ENCODE results near the gene CDH13. TPM values are rescaled to one million over a fixed set of nuclear protein-coding genes. Genes with fewer than 3 reads are reported as not detected.

Gene CDH13
- total RNA-seq, 1 donor, result 102 TPM

DNA sequence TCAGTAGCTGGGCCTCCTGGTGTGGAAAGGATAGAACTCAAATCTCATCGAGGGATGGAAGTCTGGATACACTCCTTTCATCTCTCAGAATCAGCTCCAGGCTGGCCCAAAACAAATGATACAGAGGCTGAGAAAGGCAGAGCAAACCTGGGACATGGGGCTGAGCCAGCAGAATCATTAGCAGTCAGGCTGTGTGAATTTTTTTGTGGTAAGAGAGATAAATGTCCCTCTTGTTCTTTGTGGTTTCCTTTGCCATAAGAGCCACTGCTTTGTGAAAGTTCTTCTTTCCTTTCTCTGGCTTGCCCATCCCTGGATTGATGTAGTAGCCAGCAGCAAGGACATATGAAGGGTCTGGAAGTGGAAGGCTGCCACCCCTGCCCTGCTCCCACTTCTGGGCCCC lies 146.2 kb downstream of the CDH13 start:
- H3K4me1 ChIP-seq (ENCODE audit: insufficient read depth, low read length), result no peaks in the 10 kb centered on the region
- no peaks in the 10 kb centered on the region for H3K79me2 ChIP-seq (ENCODE audit: insufficient read depth, low read length)
- no peak overlapping the region for H3K27ac ChIP-seq (ENCODE audit: low read depth, low read length)
- H3K9me3 ChIP-seq (ENCODE audit: low read depth, low read length), result no peaks in the 10 kb centered on the region
- no peak overlapping the region for H3K4me3 ChIP-seq (ENCODE audit: insufficient read depth, low read length)
- no peaks in the 10 kb centered on the region for H3K27me3 ChIP-seq (ENCODE audit: insufficient read depth, low read length)
- TF ChIP-seq, protein P1, sequence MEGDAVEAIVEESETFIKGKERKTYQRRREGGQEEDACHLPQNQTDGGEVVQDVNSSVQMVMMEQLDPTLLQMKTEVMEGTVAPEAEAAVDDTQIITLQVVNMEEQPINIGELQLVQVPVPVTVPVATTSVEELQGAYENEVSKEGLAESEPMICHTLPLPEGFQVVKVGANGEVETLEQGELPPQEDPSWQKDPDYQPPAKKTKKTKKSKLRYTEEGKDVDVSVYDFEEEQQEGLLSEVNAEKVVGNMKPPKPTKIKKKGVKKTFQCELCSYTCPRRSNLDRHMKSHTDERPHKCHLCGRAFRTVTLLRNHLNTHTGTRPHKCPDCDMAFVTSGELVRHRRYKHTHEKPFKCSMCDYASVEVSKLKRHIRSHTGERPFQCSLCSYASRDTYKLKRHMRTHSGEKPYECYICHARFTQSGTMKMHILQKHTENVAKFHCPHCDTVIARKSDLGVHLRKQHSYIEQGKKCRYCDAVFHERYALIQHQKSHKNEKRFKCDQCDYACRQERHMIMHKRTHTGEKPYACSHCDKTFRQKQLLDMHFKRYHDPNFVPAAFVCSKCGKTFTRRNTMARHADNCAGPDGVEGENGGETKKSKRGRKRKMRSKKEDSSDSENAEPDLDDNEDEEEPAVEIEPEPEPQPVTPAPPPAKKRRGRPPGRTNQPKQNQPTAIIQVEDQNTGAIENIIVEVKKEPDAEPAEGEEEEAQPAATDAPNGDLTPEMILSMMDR (IDR thresholded peaks at IDR 0.05; ENCODE audit: extremely low read depth, low read depth, low read length), result no peak
- H2AFZ ChIP-seq (ENCODE audit: low read length), result no peak overlapping the region
- no peak for DNase-seq (ENCODE audit: insufficient read length, low spot score, missing footprints)
- peaks cover 2% of the 10 kb centered on the region for H4K20me1 ChIP-seq (ENCODE audit: insufficient read depth, low read length)
- no peaks in the 10 kb centered on the region for H3K36me3 ChIP-seq (ENCODE audit: insufficient read depth, low read length)
- H3K4me2 ChIP-seq (ENCODE audit: insufficient read depth, low read length), result no peak overlapping the region

DNA sequence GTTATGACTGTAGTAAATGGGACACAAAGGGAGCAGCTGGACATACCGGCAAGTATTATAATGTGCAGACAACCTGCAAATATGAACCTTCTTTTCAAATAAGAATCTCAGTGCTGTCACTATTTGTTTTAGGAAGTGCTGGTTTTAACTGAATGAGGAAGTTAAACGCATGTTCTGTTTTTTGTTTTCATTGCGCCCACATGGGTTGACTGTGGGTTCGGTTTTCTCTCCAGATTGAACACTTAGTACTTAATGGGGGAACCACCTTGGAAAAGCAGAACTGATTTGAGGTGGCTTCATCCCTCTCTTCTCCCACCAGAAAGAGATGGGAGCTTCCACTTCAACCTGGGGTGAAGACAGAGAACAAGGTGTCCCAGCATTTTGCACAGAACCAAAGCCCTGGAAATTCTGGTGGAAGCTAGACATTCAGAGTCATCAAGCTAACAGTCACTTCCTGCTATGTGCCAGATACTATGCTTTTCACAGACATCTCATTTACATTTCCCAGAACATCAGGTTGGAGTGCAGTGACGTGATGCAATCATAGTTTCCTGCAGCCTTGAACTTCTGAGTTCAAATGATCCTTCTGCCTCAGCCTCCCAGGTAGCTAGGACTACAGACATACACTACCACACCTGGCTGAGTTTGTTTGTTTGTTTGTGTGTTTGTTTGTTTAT lies 149.8 kb downstream of the CDH13 start:
- H3K9me3 ChIP-seq (ENCODE audit: low read depth, low read length), result no peaks in the 10 kb centered on the region
- no peaks in the 10 kb centered on the region for H3K27me3 ChIP-seq (ENCODE audit: insufficient read depth, low read length)
- no peak overlapping the region for H3K27ac ChIP-seq (ENCODE audit: low read depth, low read length)
- H3K79me2 ChIP-seq (ENCODE audit: insufficient read depth, low read length), result no peaks in the 10 kb centered on the region
- H3K4me1 ChIP-seq (ENCODE audit: insufficient read depth, low read length), result no peaks in the 10 kb centered on the region
- H3K4me3 ChIP-seq (ENCODE audit: insufficient read depth, low read length), result no peak overlapping the region
- peaks cover 2% of the 10 kb centered on the region for H4K20me1 ChIP-seq (ENCODE audit: insufficient read depth, low read length)
- TF ChIP-seq, protein P1 (IDR thresholded peaks at IDR 0.05; ENCODE audit: extremely low read depth, low read depth, low read length), result no peak
- H3K4me2 ChIP-seq (ENCODE audit: insufficient read depth, low read length), result no peak overlapping the region
- DNase-seq (ENCODE audit: insufficient read length, low spot score, missing footprints), result no peak
- no peaks in the 10 kb centered on the region for H3K36me3 ChIP-seq (ENCODE audit: insufficient read depth, low read length)
- H2AFZ ChIP-seq (ENCODE audit: low read length), result no peak overlapping the region

DNA sequence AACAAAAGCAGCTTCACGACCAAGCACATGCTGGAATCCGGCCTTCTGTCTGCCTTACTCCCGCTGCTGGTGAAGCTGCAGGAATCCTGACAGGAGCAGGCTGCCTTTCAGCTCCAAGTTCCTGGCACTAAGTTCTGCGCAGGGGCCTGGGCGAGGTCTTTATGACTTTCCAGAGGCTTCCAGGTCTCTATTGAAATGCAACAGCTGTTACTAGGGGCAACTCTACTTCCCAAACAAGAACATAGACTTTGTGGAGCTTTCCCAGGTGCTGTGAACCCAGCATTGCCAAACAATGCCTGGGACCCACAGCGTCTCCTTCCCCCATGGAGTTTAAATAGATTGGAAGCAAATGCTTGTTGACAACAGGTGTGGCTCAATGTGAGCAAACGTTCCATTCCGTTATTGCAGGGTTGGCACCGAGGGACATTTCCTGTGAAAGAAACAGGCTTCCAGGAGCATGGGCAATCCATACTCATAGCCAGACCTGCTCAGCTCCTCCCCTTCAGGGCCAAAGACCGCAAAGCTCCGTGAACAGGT lies 156.0 kb downstream of the CDH13 start:
- DNase-seq (ENCODE audit: insufficient read length, low spot score, missing footprints), result no peak
- TF ChIP-seq, protein P1 (IDR thresholded peaks at IDR 0.05; ENCODE audit: extremely low read depth, low read depth, low read length), result no peak

DNA sequence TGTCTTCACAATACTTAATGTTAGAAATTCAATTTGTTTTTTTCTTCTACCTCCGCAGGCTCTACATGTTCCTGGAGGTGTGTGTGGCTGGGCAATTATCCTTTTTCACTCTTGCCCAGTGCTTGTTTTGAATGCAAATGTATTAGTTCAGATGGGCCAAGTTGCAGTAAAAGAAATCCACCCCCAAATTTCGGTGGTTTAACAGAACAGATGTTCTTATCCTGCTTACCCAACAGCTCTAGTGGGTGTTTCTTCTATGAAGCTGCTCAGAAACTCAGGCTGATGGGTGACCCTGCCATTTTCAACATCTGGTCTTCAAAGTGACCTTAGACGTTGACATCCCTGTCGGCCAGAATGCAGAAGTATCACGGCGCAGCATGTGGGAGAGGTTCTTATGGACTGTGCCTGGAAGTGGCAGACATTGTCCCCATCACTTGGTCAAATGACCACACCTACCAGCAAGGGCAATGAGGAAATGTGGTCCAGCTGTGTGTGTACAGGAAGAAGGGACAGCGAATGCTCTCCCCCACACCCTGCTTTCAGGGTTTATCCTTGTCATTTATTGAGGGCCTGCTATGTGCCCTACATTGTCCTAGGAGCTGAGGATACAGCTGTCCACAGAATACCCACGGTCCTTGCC lies 157.3 kb downstream of the CDH13 start:
- Histone ChIP-seq H4K20me1 (ENCODE audit: insufficient read depth, low read length) (no peaks in the 10 kb centered on the region), H3K9me3 (ENCODE audit: low read depth, low read length) (no peaks in the 10 kb centered on the region), H3K4me3 (ENCODE audit: insufficient read depth, low read length) (no peak overlapping the region), H2AFZ (ENCODE audit: low read length) (no peak overlapping the region), H3K36me3 (ENCODE audit: insufficient read depth, low read length) (no peaks in the 10 kb centered on the region), H3K4me2 (ENCODE audit: insufficient read depth, low read length) (no peak overlapping the region), H3K27me3 (ENCODE audit: insufficient read depth, low read length) (no peaks in the 10 kb centered on the region), H3K27ac (ENCODE audit: low read depth, low read length) (no peak overlapping the region), H3K79me2 (ENCODE audit: insufficient read depth, low read length) (no peaks in the 10 kb centered on the region), H3K4me1 (ENCODE audit: insufficient read depth, low read length) (no peaks in the 10 kb centered on the region)
- DNase-seq (ENCODE audit: insufficient read length, low spot score, missing footprints), result peak; percentile 68
- TF ChIP-seq, protein P1 (IDR thresholded peaks at IDR 0.05; ENCODE audit: extremely low read depth, low read depth, low read length), result no peak

More for the DNA sequence above, 156.0 kb downstream of the CDH13 start:
- Histone ChIP-seq H3K27ac (ENCODE audit: low read depth, low read length) (no peak overlapping the region), H3K4me2 (ENCODE audit: insufficient read depth, low read length) (no peak overlapping the region), H2AFZ (ENCODE audit: low read length) (no peak overlapping the region), H4K20me1 (ENCODE audit: insufficient read depth, low read length) (no peaks in the 10 kb centered on the region), H3K79me2 (ENCODE audit: insufficient read depth, low read length) (no peaks in the 10 kb centered on the region), H3K9me3 (ENCODE audit: low read depth, low read length) (no peaks in the 10 kb centered on the region), H3K4me3 (ENCODE audit: insufficient read depth, low read length) (no peak overlapping the region), H3K4me1 (ENCODE audit: insufficient read depth, low read length) (no peaks in the 10 kb centered on the region), H3K27me3 (ENCODE audit: insufficient read depth, low read length) (no peaks in the 10 kb centered on the region), H3K36me3 (ENCODE audit: insufficient read depth, low read length) (no peaks in the 10 kb centered on the region)
